GM21526 (cell line): ENCODE results near the gene GSX2.

ENCODE experiments used
- ATAC-seq: cut with Tn5 transposase; IDR thresholded peaks from one replicate; pipeline ENCODE4 v1.9.1; 2021; ENCODE audit warnings: moderate library complexity; ENCODE audit not compliant: unreplicated experiment, low FRiP score

GSX2 gene

DNA sequence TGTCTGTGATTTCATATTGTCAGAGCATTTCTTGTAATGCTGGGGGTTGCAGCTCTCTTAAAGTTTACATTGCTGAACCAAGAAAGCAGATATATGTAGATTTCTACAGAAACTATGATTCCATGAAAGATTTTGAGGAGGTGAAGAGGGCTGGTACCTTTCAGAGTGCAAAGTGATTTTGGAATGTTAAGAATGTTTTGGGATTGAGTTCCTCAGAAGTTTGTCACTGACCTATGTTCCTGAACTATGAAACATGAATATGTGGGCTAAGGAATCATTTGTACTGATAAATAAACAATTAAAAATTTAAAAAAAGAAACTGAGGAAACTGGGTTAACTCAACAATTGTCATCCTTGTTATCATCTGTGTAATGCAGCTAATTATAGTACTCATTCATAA is 23.3 kb upstream of the GSX2 start:
- no peak for ATAC-seq

GRCh38 chr4:54077812-54078211 is 22.2 kb upstream of the GSX2 start:
- ATAC-seq = no peak

GRCh38 chr4:54082168-54082567 is 17.8 kb upstream of the GSX2 start:
- no peak for ATAC-seq

DNA sequence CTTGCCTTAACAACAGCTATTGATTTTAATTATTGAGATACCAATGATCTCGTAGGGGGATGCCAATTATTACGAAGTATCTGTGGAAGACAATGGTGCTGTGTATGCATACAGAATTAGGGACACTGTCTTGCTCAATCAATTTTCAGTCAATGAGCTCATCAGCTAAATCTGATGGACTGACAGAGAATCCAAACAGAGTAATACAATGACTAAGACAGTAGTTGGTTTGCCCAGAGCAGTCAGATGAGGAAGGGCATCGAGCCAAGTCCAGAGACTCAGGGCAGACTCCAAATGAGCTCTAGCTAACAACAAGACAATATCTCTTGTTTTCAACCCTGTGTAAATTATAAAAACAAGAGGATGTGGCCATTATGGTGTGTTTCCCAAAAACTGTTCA is 14.7 kb upstream of the GSX2 start:
- no peak for ATAC-seq

DNA sequence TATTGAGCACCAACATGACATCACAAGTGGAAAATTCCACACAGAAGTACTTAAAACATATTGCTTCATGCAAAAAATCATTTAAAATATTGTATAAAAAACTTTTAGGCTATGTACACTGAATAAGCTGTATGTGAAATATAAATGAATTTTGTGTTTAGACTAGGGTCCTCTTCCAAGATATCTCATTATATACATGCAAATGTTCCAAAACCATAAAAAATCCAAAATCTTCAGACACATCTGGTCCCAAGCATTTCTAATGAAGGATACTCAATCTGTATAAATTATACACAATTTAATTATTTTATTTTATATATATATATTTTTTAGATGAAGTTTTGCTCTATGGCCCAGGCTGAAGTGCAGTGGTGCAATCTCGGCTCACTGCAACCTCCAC is 10.1 kb upstream of the GSX2 start:
- no peak for ATAC-seq

- no peak for ATAC-seq
Observed at GRCh38 chr4:54090404-54090803, 9.6 kb upstream of the GSX2 start.

- ATAC-seq = no peak
Observed at GRCh38 chr4:54090804-54091623, 8.9 kb upstream of the GSX2 start.

DNA sequence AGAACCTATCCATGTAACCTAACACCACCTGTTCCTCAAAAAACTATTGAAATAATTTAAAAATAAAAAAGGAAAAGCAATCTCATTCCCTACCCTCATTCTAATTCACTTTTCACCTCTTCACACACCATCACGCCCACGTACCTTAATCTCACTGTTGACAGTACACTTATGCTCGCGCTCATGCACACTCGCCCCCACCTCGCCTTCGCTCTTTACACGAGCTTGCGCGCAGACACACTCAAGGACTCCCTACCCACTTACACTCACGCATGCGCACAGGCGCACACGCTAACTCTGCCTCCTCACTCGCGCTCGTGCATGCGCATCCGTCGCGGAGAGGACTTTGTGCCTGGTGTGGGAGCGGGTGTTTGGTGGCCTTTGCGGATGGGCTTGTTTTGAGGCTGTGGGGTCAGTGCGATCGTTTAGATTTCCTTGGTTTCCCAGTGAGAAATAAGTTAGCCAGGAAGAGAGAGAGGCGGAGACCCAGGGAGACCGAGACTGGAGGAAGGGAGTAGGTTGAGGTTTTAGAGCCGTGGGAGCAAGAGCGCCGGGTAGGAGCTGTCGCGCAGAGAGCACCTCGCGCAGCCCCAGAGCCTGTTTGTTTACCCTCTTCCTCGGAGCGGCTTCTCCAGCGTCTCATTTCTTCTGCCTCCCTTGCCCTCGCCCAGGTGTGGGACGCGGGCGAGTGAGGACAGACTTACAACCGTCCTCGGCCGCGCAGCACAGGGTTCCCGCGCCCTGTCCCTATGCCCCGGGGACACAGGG is 8.1 kb upstream of the GSX2 start:
- peak; percentile 73 for ATAC-seq

- ATAC-seq = no peak
Observed at GRCh38 chr4:54092405-54093323, 7.3 kb upstream of the GSX2 start.

DNA sequence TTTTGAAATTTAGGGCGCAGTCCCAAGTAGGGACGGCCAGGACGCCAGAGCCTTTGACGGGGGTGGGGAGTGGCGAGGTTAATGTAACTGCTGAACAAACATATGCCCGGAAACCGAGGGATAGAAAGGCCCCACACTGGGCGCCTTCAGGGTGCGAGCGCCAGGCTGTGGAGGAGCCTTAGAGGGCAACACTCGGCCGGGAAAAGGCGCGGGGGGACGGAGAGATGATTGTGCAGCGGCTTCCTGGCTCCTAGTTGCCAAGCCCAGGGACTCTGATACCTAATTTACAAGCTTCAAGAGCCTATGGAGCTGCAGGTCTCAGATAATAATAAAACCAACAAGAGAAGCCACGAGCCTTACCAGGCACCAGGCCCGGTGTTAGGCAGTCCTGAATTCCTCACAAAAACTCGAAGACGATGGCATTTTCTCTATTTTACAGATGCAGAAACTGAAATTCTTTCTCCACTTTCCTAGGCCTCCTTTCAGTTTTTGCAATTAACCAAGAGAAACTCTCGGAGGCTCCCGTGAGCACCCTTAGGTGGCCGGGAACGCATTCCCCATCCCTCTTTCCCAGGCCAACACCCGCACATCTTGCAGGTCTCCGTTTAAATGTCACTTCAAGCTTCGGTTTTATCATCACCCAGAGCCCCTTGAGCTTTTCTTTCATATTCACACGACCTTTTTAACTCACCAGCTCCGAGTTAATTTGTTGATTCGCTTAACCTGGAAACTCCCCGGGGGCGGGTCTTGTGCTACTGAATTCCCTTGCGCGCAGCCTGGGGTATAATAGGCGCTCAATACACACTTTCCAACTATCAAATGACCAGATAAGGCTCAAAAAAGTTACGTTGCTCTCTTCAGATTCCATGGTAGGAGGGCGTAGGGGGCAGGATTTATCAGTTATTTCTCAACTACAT is 6.4 kb upstream of the GSX2 start:
- no peak for ATAC-seq

DNA sequence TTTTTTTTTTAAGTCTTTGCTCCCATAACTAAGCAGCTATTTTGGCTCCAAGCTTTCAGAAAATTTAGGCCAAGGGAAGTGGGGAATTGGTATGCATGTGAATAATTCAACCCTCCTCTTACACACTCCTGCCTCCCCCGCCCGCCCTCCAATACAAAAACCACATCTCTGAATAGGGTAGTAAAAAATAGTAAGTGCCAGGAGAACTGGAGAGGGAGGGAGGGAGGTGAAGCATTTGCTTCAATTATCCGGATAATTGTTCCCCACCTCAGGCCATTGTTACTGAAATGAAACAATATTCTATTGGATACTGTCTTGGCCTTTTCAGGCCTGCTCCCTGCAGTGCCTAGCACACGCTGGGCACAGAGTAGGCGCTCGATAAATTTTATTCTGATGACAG is 5.5 kb upstream of the GSX2 start:
- ATAC-seq = no peak

GRCh38 chr4:54095110-54095825 is 4.7 kb upstream of the GSX2 start:
- ATAC-seq = no peak

DNA sequence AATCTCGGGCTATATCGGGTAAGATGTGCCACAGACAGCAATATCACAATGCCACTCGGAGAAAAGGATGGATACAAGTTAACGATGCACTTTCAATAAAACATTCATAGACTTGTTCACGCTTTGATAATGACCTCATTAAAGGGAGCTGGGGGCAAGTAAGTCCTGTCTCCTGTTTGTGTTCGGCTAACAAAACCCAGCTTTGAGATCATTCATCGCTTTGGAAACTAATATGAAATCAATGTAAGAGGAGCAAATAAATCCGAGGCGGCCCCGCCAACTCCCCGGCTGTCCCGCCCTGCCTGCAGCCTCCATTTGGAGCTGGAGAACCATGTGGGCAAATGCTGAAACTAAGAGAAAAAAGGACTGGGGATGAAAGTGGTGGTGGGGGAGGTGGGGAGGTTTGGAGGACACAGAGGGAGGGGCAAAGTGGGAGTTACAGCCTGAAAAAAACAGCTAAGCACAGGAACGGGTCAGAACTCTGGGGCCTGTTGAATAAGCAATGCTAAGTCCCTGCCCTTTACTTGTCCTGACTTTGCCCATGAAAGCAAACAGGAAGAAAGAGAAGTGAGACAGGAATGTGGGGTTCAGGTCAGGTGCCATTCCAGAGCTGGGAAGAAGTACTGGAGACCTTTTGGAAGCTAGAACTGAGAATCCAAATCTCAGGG is 3.5 kb upstream of the GSX2 start:
- no peak for ATAC-seq

GRCh38 chr4:54097152-54097551 is 2.8 kb upstream of the GSX2 start:
- no peak for ATAC-seq

DNA sequence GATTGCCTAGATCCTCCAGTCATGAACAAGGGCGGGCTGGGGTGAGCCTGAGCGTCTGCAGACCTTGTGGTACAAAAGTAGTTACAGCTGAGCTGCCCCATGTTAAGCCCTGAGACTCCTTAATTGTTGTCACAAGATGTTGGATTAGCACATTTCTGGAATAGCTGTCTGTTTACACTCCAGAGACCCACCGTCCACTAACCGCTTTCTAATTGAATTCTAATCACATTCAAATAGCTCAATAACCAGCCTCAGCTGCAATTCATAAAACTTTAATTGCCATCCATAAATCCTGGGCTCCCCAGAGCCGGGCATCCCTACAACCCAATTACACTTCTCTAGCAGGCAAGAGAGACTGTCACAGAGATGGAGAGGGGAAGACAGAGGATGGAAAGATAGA is 1.6 kb upstream of the GSX2 start:
- ATAC-seq = no peak

GRCh38 chr4:54099287-54099747 is 646 bp upstream of the GSX2 start:
- no peak for ATAC-seq

GRCh38 chr4:54100595-54101189 is 729 bp downstream of the GSX2 start:
- no peak for ATAC-seq
